Psoas muscle (tissue), 8 donors: ENCODE results near the gene KCNMB2. TPM values are rescaled to one million over a fixed set of nuclear protein-coding genes. Genes with fewer than 3 reads are reported as not detected.

Source experiments
- ATAC-seq, 4 donors: fragments of 200-7000 bp; cut with Tn5 transposase; one replicate each; pipeline ENCODE4 v1.9.1; 2020; ENCODE audit warnings: moderate library complexity in 3 of 4, mild to moderate bottlenecking in 2 of 4
- DNase-seq, 2 donors: peaks; one replicate each; pipeline ENCODE4 v3.0.0-alpha.2; 2020
- H3K27ac ChIP-seq: fragments of 200-600 bp; one replicate; pipeline ENCODE4 v1.8.0; 2022
- H3K27me3 ChIP-seq, 3 donors: fragments of 200-600 bp in 1 of 3; one replicate each; pipeline versions ENCODE4 v1.6.1 to v1.8.0; 2013 to 2022; ENCODE audit warnings: low read length in 2 of 3, mild to moderate bottlenecking in 2 of 3, moderate library complexity in 1 of 3; ENCODE audit not compliant: insufficient read depth in 3 of 3
- H3K36me3 ChIP-seq, 2 donors: fragments of 200-600 bp in 1 of 2; one replicate each; pipeline versions ENCODE4 v1.6.1 to v1.8.0; 2013 to 2022; ENCODE audit warnings: low read depth in 1 of 2, mild to moderate bottlenecking in 1 of 2, moderate library complexity in 1 of 2; ENCODE audit not compliant: insufficient read depth in 1 of 2
- H3K4me1 ChIP-seq: fragments of 200-600 bp; one replicate; pipeline ENCODE4 v1.8.0; 2022
- H3K4me3 ChIP-seq: fragments of 200-600 bp; one replicate; pipeline ENCODE4 v1.8.0; 2022; ENCODE audit warnings: mild to moderate bottlenecking
- H3K9me3 ChIP-seq: fragments of 200-600 bp; one replicate; pipeline ENCODE4 v1.8.0; 2022
- WGBS, 3 donors: extraction: QIAGEN DNeasy Blood & Tissue Kit; methylation state at CpG; one replicate each; pipeline versions ENCODE4 v1.1.6 to v1.1.7; 2013; 5-methylcytosine and 5-hydroxymethylcytosine counted together
- intact Hi-C, 2 donors: fragments of 100-400 bp; cut with DNase I; formaldehyde crosslinking; loops; one replicate each; pipeline versions ENCODE4 v1.11.0 to v1.14.2; 2022
- polyA plus RNA-seq, 3 donors: library from polyadenylated mRNA; stranded (reverse); fragments of 200-250 nt; gene quantifications; one replicate each; pipeline ENCODE4 v1.2.3, GENCODE V29; 2013
- total RNA-seq, 4 donors: library from RNA; stranded (reverse); fragmentation: NEBNext Ultra II Directional in 2 of 4; extraction: Animal tissue kit (Norgen Biotek cat#: 25700) in 2 of 4; gene quantifications; one replicate each; pipeline versions ENCODE4 v1.2.1 to v1.2.4, GENCODE V29; 2021 to 2023
- TF ChIP-seq, protein P1 (sequence below): fragments of 200-600 bp; IDR thresholded peaks from one replicate; pipeline ENCODE4 v1.8.0; 2022; ENCODE audit warnings: antibody characterized with exemption
- donor health status: healthy with polysubstance abuse.
- donor health status: DM: no; HTN: no; CAD: no; lungs with moderate emphysema.
- donor health status: Bipolar disorder and iron deficiency.
- donor health status: healthy.
- donor health status: DM: yes; HTN: yes; CAD: no.
- donor health status: DM: no; HTN: no; CAD: no.
- donor health status: DM: no; HTN: no; CAD: no.
- donor health status: DM: yes; HTN: yes; CAD: no.

KCNMB2 gene
- total and polyA plus RNA-seq, 7 donors = not detected

DNA sequence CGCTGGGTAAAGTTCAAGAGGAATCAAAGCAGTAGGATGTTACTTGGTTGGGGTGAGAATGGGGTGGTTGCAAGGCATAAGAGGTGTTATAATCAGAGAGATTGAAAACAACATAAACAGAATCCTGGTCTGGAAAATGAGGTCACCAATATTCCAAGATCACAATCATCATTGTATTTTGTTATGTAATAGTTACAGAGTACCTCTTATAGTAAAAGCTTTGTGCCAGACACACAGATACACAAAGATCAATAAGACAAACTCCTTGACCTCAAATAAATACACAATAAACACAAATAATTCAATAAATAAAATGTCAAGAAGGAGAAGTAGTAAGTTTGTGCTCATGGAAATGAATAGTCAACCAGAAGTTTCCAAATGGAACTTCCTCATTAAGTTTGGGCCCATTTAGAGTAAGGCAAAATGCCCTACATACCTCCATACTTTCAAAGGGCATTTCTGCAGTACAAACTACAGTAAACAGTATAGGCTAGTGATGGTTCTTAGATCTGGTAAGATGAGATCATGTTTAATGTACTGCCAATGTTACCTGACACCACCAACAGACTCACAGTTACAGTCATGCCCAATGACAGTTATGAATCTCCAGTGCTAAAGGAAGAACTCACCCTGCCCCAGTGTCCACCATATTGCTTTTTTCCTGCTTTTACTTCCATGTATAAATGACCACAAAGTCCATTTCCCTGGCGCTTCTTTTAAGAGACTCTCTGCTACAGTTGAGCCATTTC lies 93.4 kb downstream of the KCNMB2 start:
- DNase-seq = no peak
- no peaks in the 10 kb centered on the region for H3K36me3 ChIP-seq
- intact Hi-C loops = no loop called here
- no peaks in the 10 kb centered on the region for H3K9me3 ChIP-seq
- no peak overlapping the region for H3K4me3 ChIP-seq
- H3K27me3 ChIP-seq = no peaks in the 10 kb centered on the region
- ATAC-seq = peak in 1 of 4 donors; percentile 31
- H3K4me1 ChIP-seq = no peaks in the 10 kb centered on the region
- H3K27ac ChIP-seq = no peak overlapping the region
- WGBS, 3 donors = 92 to 96% (median 96%) methylated on average over 2 of the region's 2 CpGs
- TF ChIP-seq, protein P1, sequence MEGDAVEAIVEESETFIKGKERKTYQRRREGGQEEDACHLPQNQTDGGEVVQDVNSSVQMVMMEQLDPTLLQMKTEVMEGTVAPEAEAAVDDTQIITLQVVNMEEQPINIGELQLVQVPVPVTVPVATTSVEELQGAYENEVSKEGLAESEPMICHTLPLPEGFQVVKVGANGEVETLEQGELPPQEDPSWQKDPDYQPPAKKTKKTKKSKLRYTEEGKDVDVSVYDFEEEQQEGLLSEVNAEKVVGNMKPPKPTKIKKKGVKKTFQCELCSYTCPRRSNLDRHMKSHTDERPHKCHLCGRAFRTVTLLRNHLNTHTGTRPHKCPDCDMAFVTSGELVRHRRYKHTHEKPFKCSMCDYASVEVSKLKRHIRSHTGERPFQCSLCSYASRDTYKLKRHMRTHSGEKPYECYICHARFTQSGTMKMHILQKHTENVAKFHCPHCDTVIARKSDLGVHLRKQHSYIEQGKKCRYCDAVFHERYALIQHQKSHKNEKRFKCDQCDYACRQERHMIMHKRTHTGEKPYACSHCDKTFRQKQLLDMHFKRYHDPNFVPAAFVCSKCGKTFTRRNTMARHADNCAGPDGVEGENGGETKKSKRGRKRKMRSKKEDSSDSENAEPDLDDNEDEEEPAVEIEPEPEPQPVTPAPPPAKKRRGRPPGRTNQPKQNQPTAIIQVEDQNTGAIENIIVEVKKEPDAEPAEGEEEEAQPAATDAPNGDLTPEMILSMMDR = no peak

DNA sequence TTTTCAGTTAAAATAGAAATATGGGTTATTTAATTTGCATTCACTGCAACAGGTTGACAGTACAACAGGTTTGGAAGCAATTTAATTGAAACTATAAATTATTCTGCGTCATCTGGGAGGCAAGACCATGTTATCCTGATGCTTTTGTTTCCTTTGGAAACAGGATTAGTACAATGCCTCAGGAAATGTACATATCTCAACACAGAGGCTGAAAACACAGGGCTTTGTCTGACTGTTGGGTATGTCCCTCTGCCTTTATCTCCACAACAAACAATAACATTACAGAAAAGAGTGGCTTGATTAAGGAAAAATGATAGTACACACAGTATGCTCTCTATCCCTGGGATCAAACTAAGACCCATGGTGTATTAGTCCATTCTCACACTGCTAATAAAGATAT lies 95.7 kb downstream of the KCNMB2 start:
- H3K4me1 ChIP-seq = no peaks in the 10 kb centered on the region
- H3K4me3 ChIP-seq = no peak overlapping the region
- ATAC-seq (no peak), DNase-seq (no peak)
- TF ChIP-seq, protein P1 = no peak
- no peaks in the 10 kb centered on the region for H3K9me3 ChIP-seq
- H3K36me3 ChIP-seq = no peaks in the 10 kb centered on the region
- WGBS, 3 donors = 89 to 97% (median 91%) methylated on average over 1 of the region's 1 CpG
- intact Hi-C loops = no loop called here
- H3K27ac ChIP-seq = no peak overlapping the region
- no peaks in the 10 kb centered on the region for H3K27me3 ChIP-seq

DNA sequence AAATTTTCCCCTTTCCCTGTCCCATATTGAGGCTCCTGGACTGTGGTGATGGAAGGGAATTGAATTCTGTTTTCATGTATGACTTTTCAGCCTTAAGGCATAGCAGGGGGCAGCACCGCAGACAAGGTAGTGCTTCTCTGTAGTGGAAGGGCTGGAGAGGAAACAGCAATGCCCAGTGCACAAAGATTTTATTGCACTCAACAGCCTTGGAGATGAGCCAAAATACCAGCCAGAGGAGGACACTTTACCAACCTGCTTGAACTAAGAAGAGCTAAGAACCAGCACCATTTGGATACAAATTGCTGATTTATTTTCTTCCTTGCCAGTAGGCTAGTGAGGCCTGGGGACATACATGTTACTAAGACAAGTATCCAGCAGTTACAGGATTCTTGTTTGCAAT lies 98.7 kb downstream of the KCNMB2 start:
- Histone ChIP-seq H3K27ac (no peak overlapping the region), H3K4me1 (no peaks in the 10 kb centered on the region), H3K36me3 (no peaks in the 10 kb centered on the region), H3K9me3 (no peaks in the 10 kb centered on the region), H3K4me3 (no peak overlapping the region), H3K27me3 (no peaks in the 10 kb centered on the region)
- WGBS, 3 donors = 0 to 97% (median 65%) methylated on average over 1 of the region's 1 CpG
- DNase-seq = no peak
- TF ChIP-seq, protein P1 = no peak
- ATAC-seq = no peak
- intact Hi-C loops = no loop called here

DNA sequence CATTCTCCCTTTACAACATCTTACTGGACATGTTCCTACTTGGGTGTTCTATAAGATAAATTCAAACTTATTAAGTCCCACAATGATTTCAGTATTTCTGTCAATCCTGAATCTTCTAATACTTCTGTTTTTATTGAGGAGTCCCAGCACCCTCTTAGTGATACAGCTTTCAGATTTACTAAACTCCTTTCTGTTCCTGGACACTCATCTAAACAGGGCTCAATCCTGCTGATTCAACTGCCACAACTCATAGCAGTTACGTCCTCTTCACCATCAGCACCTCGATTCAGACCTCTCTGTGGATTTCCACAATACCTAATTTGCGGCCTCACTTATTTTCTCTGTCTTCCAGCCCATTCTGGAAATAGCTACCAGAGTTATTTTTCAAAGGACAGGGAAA lies 101.6 kb downstream of the KCNMB2 start:
- Histone ChIP-seq H3K27ac (no peak overlapping the region), H3K27me3 (no peaks in the 10 kb centered on the region), H3K36me3 (no peaks in the 10 kb centered on the region), H3K4me1 (no peaks in the 10 kb centered on the region), H3K4me3 (no peak overlapping the region), H3K9me3 (no peaks in the 10 kb centered on the region)
- DNase-seq (no peak), ATAC-seq (no peak)
- TF ChIP-seq, protein P1 = no peak
- 84 to 89% (median 86%) methylated on average over 3 of the region's 3 CpGs for WGBS, 3 donors
- intact Hi-C loops = no loop called here

DNA sequence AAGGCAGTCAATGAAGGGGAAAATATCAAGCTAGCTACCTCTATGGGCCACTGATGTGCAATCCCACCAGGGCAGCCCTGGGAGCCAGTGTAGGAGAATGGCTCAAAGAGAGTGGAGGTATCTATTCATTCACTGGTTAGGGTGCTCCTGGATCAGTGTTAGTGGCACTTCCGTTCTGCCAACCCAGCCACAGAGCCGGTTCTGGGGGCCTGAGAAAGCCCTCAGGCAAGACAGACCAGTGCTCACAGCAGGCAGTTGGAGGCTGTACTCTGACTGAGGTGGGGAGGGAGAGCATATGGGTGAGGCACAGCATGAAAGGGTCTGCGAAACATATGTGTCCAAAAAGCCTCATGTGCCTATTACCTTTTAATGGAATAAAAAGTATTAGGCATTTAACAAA lies 109.3 kb downstream of the KCNMB2 start:
- intact Hi-C loops = no loop called here
- Histone ChIP-seq H3K4me3 (no peak overlapping the region), H3K36me3 (no peaks in the 10 kb centered on the region), H3K27me3 (no peaks in the 10 kb centered on the region), H3K27ac (no peak overlapping the region), H3K9me3 (no peaks in the 10 kb centered on the region), H3K4me1 (no peaks in the 10 kb centered on the region)
- TF ChIP-seq, protein P1 = no peak
- 69 to 85% (median 83%) methylated on average over 3 of the region's 3 CpGs for WGBS, 3 donors
- DNase-seq (no peak), ATAC-seq (no peak)
